GM12865 (cell line): ENCODE data around the gene C19orf67.

Experiments
- DNase-seq: peaks from one replicate; pipeline ENCODE4 v3.0.0; 2010; ENCODE audit warnings: low read depth
- H3K4me3 ChIP-seq: 2 replicates; pipeline ENCODE4 v1.5.1; 2011; ENCODE audit warnings: mild to moderate bottlenecking, low read depth, low read length, control low read depth
- CTCF ChIP-seq: IDR thresholded peaks from 2 replicates; pipeline ENCODE4 v1.5.1; 2011; ENCODE audit warnings: low read length, control low read depth, low read depth, inconsistent platforms; ENCODE audit not compliant: insufficient read depth; ENCODE audit errors: missing control alignments

C19orf67 gene

DNA sequence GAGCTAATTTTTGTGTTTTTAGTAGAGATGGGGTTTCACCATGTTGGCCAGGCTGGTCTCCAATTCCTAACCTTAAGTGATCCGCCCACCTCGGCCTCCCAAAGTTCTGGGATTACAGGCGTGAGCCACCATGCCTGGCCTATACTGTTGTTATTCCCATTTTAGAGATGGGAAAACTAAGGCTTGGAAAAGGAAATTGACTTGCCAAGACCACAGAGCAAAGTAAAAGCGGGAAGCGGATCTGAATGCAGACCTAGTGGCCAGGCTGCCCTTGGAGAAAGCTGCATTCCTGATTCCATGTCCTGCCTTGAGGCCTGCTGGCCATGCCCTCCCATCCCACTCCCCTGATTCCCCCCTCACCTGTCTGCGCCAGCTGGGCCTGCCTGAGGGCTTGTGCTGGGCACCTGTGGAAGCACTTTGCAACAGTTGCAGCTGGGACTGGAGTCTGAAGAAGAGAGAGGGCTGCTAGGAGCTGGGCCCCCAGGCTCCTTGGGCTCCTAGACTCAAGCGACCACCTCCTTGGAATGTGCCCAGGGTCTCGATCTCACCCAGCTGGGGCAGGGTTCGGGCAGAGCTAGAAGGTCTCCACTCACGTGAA lies 29.4 kb downstream of the C19orf67 start:
- DNase-seq: no peak
- no peak overlapping the region for H3K4me3 ChIP-seq
- TF ChIP-seq CTCF: no peak

GRCh38 chr19:14055396-14055795 lies 30.2 kb downstream of the C19orf67 start:
- no peak for TF ChIP-seq CTCF
- no peak overlapping the region for H3K4me3 ChIP-seq
- DNase-seq: no peak

DNA sequence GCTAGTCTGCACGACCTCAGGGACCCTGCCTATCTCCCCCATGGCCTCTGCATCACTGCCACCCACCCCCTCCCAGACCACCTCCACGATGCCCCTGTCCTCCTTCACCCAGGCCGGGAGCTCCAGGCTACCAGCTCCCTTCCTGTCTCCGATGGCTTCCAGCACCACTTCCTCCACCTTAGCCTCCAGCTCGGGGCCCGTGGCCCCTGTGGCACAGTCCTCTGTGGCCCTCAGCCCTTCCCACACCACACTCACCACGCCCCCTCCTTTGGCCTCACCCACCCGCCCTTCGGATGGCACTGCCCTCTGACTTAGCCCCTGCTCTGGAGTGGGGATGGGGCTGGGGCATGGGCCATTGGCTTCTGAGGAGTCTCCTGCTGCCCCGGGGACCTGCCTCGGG lies 30.9 kb downstream of the C19orf67 start:
- no peak for TF ChIP-seq CTCF
- no peak overlapping the region for H3K4me3 ChIP-seq
- no peak for DNase-seq

DNA sequence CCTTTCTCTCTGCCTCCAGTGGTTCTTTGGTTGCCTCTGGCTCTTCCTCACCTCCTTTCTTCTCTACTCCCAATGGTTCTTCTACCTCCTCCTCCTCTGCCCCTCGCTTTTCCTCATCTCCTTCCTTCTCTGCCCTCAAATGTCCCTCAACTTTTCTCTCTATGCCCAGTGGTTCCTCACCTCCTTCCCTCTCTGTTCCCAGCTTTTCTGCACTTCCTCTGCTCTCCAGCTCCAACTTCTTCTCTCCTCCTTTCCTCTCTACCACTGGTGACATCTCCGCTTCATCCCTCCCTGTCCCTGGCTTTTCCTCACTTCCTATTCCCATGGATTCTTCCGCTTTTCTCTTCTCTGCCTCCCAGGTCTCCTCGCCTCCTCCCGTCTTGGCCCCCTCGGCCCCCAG lies 31.5 kb downstream of the C19orf67 start:
- no peak for DNase-seq
- no peak overlapping the region for H3K4me3 ChIP-seq
- TF ChIP-seq CTCF: no peak

DNA sequence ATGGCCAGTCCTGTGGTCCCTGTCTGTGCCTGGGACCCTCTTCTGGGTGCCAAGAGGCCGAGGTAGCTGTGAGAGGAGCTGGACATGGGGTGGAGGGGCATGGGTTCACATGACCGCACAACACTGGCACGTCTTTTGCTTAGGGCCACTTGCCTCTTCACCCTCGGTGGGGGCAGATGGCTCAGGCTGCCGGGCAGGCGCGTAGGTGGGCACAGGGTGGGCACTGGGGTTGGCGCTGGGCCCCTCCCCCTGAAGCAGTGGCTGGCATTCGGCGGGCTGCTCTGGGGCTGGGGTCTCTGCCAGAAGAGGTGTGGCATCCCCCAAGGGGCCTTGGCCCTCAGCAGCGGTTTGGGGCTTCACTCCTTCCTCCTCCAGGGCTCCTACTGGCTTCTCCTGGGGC lies 32.1 kb downstream of the C19orf67 start:
- H3K4me3 ChIP-seq: no peak overlapping the region
- TF ChIP-seq CTCF: no peak
- no peak for DNase-seq

DNA sequence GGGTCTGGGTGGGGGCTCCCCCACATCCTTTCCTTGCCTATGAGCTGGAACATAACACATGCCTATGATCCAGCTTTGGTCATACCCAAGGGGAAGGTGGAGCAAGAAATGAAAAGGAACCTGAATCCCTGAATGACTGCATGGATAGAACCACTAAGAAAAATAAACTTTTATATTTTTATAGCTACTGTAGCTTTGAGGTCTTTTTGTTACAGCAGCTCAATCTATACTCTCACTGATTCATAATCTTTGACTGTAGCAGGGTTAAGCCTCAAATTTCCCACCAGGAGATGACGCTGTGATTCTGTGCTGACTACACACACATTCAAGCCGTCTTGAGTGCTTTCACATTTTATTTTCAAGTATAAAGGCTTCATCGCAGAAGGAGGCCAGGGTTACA lies 32.6 kb downstream of the C19orf67 start:
- no peak for TF ChIP-seq CTCF
- no peak overlapping the region for H3K4me3 ChIP-seq
- no peak for DNase-seq

DNA sequence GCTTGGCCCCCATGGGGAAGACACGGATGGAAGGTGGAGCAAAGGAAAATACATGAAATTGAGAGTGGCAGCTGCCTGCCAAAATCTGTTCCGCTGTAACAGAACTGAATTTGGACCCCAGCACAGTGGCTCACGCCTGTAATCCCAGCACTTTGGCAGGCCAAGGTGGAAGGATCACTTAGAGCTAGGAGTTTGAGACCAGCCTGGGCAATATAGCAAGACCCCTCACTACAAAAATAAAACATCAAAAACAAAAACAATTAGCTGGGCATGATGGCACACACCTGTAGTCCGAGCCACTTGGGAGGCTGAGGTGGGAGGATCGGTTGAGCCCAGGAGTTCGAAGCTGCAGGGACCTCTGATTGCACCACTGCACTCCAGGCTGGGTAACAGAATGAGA lies 33.1 kb downstream of the C19orf67 start:
- no peak overlapping the region for H3K4me3 ChIP-seq
- no peak for TF ChIP-seq CTCF

More for the DNA sequence above, 33.1 kb downstream of the C19orf67 start:
- no peak for DNase-seq
